A549 (cell line): ENCODE results near the gene PSMB10. TPM values are rescaled to one million over a fixed set of nuclear protein-coding genes. Genes with fewer than 3 reads are reported as not detected.

Source experiments
- ATAC-seq, 2 experiments: fragments of 200-7000 bp in 1 of 2; fragments of >200 bp in 1 of 2; cut with Nextera tagmentation in 1 of 2; cut with Tn5 transposase in 1 of 2; 3 replicates each; pipeline versions ENCODE4 v1.8.0 to v1.9.1; 2018 to 2020; ENCODE audit warnings: mild to moderate bottlenecking in 1 of 2, moderate library complexity in 1 of 2
- CTCF ChIA-PET: fragments of 300-600 bp; sonication (Branson Sonifier 250); formaldehyde crosslinking; extraction: SDS; loops from one replicate; lab custom pipeline; 2021; ENCODE audit warnings: antibody characterized with exemption, inconsistent platforms; lab: Yijun Ruan, JAX
- POLR2A ChIA-PET: fragments of 350-600 bp; formaldehyde crosslinking; extraction: SDS; loops from one replicate; lab custom pipeline; 2021; ENCODE audit warnings: antibody characterized with exemption, inconsistent platforms; lab: Yijun Ruan, JAX
- DNase-seq, 2 experiments: peaks; one replicate each; pipeline versions ENCODE4 v3.0.0 to v3.0.0-alpha.2; 2011 to 2016; ENCODE audit warnings: low read depth in 1 of 2, low spot score in 1 of 2
- FAIRE-seq: peaks from 2 replicates; lab custom pipeline; 2011; peaks lifted over from hg19 to GRCh38; lab: Jason Lieb, UNC
- H3K27ac ChIP-seq, 2 experiments: fragments of >200 bp; sonication (Bioruptor Twin); formaldehyde crosslinking; 3 replicates each; pipeline ENCODE4 v1.5.1; 2016 to 2017
- H3K4me1 ChIP-seq: fragments of >200 bp; sonication (Bioruptor Twin); formaldehyde crosslinking; 3 replicates; pipeline ENCODE4 v1.6.1; 2016
- H3K4me2 ChIP-seq: fragments of >200 bp; sonication (Bioruptor Twin); formaldehyde crosslinking; 3 replicates; pipeline ENCODE4 v1.6.1; 2016
- H3K4me3 ChIP-seq: fragments of >200 bp; sonication (Bioruptor Twin); formaldehyde crosslinking; 3 replicates; pipeline ENCODE4 v1.5.1; 2016
- H3K9me3 ChIP-seq: fragments of >200 bp; sonication (Bioruptor Twin); formaldehyde crosslinking; 3 replicates; pipeline ENCODE4 v1.6.1; 2016
- BHLHE40 ChIP-seq: IDR thresholded peaks from 2 replicates; pipeline ENCODE4 v1.6.1; 2012; ENCODE audit warnings: low read depth, low read length, inconsistent platforms
- CBX2 ChIP-seq: fragments of 200-600 bp; sonication (generic); IDR thresholded peaks from 2 replicates; pipeline ENCODE4 v1.6.1; 2016; ENCODE audit warnings: low read depth, mild to moderate bottlenecking, borderline replicate concordance
- CEBPB ChIP-seq, 2 experiments: fragments of >200 bp in 1 of 2; sonication (Bioruptor Twin) in 1 of 2; formaldehyde crosslinking in 1 of 2; IDR thresholded peaks; 2 replicates each; pipeline ENCODE4 v1.6.1; 2012 to 2016
- CHD2 ChIP-seq: fragments of 150-350 bp; IDR thresholded peaks from 2 replicates; pipeline ENCODE4 v1.6.1; 2014; ENCODE audit warnings: low read length; ENCODE audit not compliant: partially characterized antibody
- EP300 ChIP-seq, 2 experiments: fragments of >200 bp; sonication (Bioruptor Twin); formaldehyde crosslinking; IDR thresholded peaks; 2 replicates in 1 of 2; 3 replicates in 1 of 2; pipeline ENCODE4 v1.6.1; 2016 to 2017
- ESRRA ChIP-seq: fragments of 150-350 bp; IDR thresholded peaks from 2 replicates; pipeline ENCODE4 v1.6.1; 2014; ENCODE audit warnings: mild to moderate bottlenecking, low read length, borderline replicate concordance
- FOSB ChIP-seq: fragments of 250-450 bp; sonication (Bioruptor Pico); IDR thresholded peaks from 2 replicates; pipeline ENCODE4 v1.5.0; 2020; ENCODE audit warnings: mild to moderate bottlenecking, moderate library complexity
- FOXS1 ChIP-seq: fragments of 250-450 bp; sonication (Bioruptor Pico); IDR thresholded peaks from 2 replicates; pipeline ENCODE4 v1.5.0; 2020; ENCODE audit warnings: mild to moderate bottlenecking, moderate library complexity
- GATA3 ChIP-seq: IDR thresholded peaks from 2 replicates; pipeline ENCODE4 v1.6.1; 2012; ENCODE audit warnings: borderline replicate concordance
- HDAC2 ChIP-seq: fragments of 200-600 bp; sonication (generic); IDR thresholded peaks from 2 replicates; pipeline ENCODE4 v1.6.1; 2016
- HOXA7 ChIP-seq: fragments of 250-450 bp; sonication (Bioruptor Pico); IDR thresholded peaks from 2 replicates; pipeline ENCODE4 v1.5.0; 2020; ENCODE audit warnings: mild to moderate bottlenecking, moderate library complexity
- HOXB13 ChIP-seq: fragments of 250-450 bp; sonication (Bioruptor Pico); IDR thresholded peaks from 2 replicates; pipeline ENCODE4 v1.5.0; 2020; ENCODE audit warnings: low read depth, mild to moderate bottlenecking, moderate library complexity
- HOXB5 ChIP-seq: fragments of 250-450 bp; sonication (Bioruptor Pico); IDR thresholded peaks from 2 replicates; pipeline ENCODE4 v1.5.0; 2020; ENCODE audit warnings: mild to moderate bottlenecking, moderate library complexity
- JUNB ChIP-seq: fragments of >200 bp; sonication (Bioruptor Twin); formaldehyde crosslinking; IDR thresholded peaks from 2 replicates; pipeline ENCODE4 v1.6.1; 2016
- KDM1A ChIP-seq: fragments of 200-600 bp; sonication (generic); IDR thresholded peaks from 2 replicates; pipeline ENCODE4 v1.6.1; 2016; ENCODE audit warnings: low read depth, mild to moderate bottlenecking
- KDM5A ChIP-seq: fragments of 200-600 bp; sonication (generic); IDR thresholded peaks from 2 replicates; pipeline ENCODE4 v1.6.1; 2016; ENCODE audit warnings: antibody characterized with exemption, mild to moderate bottlenecking
- MAZ ChIP-seq: fragments of 150-350 bp; IDR thresholded peaks from 2 replicates; pipeline ENCODE4 v1.6.1; 2014; ENCODE audit warnings: antibody characterized with exemption, low read depth, low read length, borderline replicate concordance
- NFE2L2 ChIP-seq: fragments of 150-350 bp; conservative IDR thresholded peaks from 2 replicates; pipeline ENCODE4 v1.6.1; 2014; ENCODE audit warnings: low read length
- NR3C1 ChIP-seq: fragments of >200 bp; sonication (Bioruptor Twin); formaldehyde crosslinking; IDR thresholded peaks from 3 replicates; pipeline ENCODE4 v1.6.1; 2017
- PHF8 ChIP-seq: fragments of 200-600 bp; sonication (generic); IDR thresholded peaks from 2 replicates; pipeline ENCODE4 v1.6.1; 2016; ENCODE audit warnings: low read depth, mild to moderate bottlenecking, antibody characterized with exemption, moderate library complexity, borderline replicate concordance
- RAD21 ChIP-seq, 2 experiments: fragments of >200 bp in 1 of 2; sonication (Bioruptor Twin) in 1 of 2; formaldehyde crosslinking in 1 of 2; IDR thresholded peaks in 1 of 2; conservative IDR thresholded peaks in 1 of 2; 2 replicates in 1 of 2; 3 replicates in 1 of 2; pipeline ENCODE4 v1.6.1; 2012 to 2018; ENCODE audit warnings: inconsistent platforms in 1 of 2
- SREBF2 ChIP-seq: fragments of 450-650 bp; IDR thresholded peaks from 2 replicates; pipeline ENCODE4 v1.6.1; 2014; ENCODE audit warnings: mild to moderate bottlenecking, moderate library complexity
- TFCP2L1 ChIP-seq: fragments of 250-450 bp; sonication (Bioruptor Pico); IDR thresholded peaks from 2 replicates; pipeline ENCODE4 v1.5.0; 2021; ENCODE audit warnings: mild to moderate bottlenecking
- TP53 ChIP-seq: fragments of 250-450 bp; sonication (Bioruptor Pico); IDR thresholded peaks from 2 replicates; pipeline ENCODE4 v1.5.0; 2021; ENCODE audit warnings: mild to moderate bottlenecking, moderate library complexity
- WGBS: methylation state at CpG from one replicate; pipeline ENCODE4 v1.1.6; 2017; ENCODE audit errors: missing lambda C conversion rate; 5-methylcytosine and 5-hydroxymethylcytosine counted together
- polyA plus RNA-seq, 4 experiments: library from polyadenylated mRNA; depleted of rRNA in 3 of 4; stranded (reverse); fragments of >200 nt; fragmentation: RNase III in 1 of 4; extraction: RNeasy Plus Mini Kit Qiagen cat#74134 plus additional on column Dnase treatment in 1 of 4; gene quantifications; 2 replicates in 3 of 4; 3 replicates in 1 of 4; pipeline ENCODE4 v1.2.3, GENCODE V29; 2011 to 2017
- TF ChIP-seq, protein P1 (sequence below): IDR thresholded peaks from 2 replicates; pipeline ENCODE4 v1.6.1; 2012; ENCODE audit warnings: low read depth, borderline replicate concordance
- TF ChIP-seq, protein P2 (sequence below): fragments of 200-600 bp; sonication (generic); IDR thresholded peaks from 2 replicates; pipeline ENCODE4 v1.6.1; 2016; ENCODE audit warnings: antibody characterized with exemption, mild to moderate bottlenecking, moderate library complexity
- TF ChIP-seq, protein P3 (sequence below): fragments of >200 bp; sonication (Bioruptor Twin); formaldehyde crosslinking; IDR thresholded peaks from 3 replicates; pipeline ENCODE4 v1.5.1; 2016
- TF ChIP-seq, protein P4 (sequence below): IDR thresholded peaks from 2 replicates; pipeline ENCODE4 v1.6.1; 2012
- TF ChIP-seq, protein P5 (sequence below): fragments of 450-650 bp; IDR thresholded peaks from 2 replicates; pipeline ENCODE4 v1.6.1; 2014; ENCODE audit warnings: antibody characterized with exemption

The PSMB10 gene
- polyA plus RNA-seq, 2 of the 4 experiments (the other 2 are of a cell fraction): 11.3 to 52.4 TPM

DNA sequence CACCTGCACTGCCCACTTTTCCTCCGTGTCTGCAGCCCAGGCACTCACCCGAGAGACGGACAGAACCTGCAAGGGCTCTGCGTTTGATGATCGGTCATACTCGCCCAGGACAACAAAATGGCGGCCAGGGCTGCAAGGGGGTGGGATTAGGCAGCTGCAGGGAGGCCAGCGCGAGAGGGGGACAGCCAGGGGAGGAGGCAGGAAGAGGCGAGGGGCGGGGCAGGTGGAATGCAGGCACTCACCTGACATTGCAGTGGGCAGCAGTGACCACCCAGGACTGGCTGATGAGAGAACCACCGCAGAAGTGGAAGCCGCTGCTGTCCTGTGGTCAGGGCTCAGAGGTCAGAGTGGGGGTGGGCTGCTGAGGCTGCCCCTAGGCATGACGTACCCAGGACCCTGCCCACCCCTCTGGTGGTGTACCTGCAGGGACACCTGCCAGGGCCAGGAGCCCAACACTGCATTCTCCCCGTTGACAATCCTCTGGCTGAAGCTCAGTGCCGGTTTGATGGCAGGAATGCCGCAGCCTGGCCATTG, 5.9 kb downstream of the PSMB10 start:
- no peak for DNase-seq
- Histone ChIP-seq H3K9me3 (no peaks in the 10 kb centered on the region), H3K4me2 (no peak overlapping the region), H3K4me1 (peaks cover 9% of the 10 kb centered on the region; the same call in 1 of the 3 replicates), H3K4me3 (no peak overlapping the region), H3K27ac (no peak overlapping the region)
- POLR2A ChIA-PET: no interaction called here
- TF ChIP-seq CEBPB (IDR thresholded peaks at IDR 0.05) (no peak), NFE2L2 (no peak), KDM1A (no peak), HDAC2 (no peak), MAZ (no peak), NR3C1 (no peak), HOXA7 (no peak), FOXS1 (CRISPR knock-in tag) (no peak), HOXB13 (CRISPR knock-in tag) (no peak), EP300 (IDR thresholded peaks at IDR 0.05) (no peak), BHLHE40 (no peak), KDM5A (no peak), JUNB (no peak), GATA3 (no peak), ESRRA (no peak), CHD2 (no peak), TP53 (CRISPR knock-in tag) (no peak), CBX2 (no peak)
- TF ChIP-seq, protein P1, sequence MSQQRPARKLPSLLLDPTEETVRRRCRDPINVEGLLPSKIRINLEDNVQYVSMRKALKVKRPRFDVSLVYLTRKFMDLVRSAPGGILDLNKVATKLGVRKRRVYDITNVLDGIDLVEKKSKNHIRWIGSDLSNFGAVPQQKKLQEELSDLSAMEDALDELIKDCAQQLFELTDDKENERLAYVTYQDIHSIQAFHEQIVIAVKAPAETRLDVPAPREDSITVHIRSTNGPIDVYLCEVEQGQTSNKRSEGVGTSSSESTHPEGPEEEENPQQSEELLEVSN: no peak
- TF ChIP-seq, protein P2, sequence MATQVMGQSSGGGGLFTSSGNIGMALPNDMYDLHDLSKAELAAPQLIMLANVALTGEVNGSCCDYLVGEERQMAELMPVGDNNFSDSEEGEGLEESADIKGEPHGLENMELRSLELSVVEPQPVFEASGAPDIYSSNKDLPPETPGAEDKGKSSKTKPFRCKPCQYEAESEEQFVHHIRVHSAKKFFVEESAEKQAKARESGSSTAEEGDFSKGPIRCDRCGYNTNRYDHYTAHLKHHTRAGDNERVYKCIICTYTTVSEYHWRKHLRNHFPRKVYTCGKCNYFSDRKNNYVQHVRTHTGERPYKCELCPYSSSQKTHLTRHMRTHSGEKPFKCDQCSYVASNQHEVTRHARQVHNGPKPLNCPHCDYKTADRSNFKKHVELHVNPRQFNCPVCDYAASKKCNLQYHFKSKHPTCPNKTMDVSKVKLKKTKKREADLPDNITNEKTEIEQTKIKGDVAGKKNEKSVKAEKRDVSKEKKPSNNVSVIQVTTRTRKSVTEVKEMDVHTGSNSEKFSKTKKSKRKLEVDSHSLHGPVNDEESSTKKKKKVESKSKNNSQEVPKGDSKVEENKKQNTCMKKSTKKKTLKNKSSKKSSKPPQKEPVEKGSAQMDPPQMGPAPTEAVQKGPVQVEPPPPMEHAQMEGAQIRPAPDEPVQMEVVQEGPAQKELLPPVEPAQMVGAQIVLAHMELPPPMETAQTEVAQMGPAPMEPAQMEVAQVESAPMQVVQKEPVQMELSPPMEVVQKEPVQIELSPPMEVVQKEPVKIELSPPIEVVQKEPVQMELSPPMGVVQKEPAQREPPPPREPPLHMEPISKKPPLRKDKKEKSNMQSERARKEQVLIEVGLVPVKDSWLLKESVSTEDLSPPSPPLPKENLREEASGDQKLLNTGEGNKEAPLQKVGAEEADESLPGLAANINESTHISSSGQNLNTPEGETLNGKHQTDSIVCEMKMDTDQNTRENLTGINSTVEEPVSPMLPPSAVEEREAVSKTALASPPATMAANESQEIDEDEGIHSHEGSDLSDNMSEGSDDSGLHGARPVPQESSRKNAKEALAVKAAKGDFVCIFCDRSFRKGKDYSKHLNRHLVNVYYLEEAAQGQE: no peak
- FAIRE-seq: no peak
- no peak for ATAC-seq
- WGBS: 84% methylated on average over 8 of the region's 17 CpGs
- CTCF ChIA-PET: interaction anchor here (0.9 to 22.2 kb wide), 9 partner anchors 11 to 449 kb away, joined by 3 to 370 read pairs (median 4); partner anchors contain the start of genes EDC4 and NRN1L

DNA sequence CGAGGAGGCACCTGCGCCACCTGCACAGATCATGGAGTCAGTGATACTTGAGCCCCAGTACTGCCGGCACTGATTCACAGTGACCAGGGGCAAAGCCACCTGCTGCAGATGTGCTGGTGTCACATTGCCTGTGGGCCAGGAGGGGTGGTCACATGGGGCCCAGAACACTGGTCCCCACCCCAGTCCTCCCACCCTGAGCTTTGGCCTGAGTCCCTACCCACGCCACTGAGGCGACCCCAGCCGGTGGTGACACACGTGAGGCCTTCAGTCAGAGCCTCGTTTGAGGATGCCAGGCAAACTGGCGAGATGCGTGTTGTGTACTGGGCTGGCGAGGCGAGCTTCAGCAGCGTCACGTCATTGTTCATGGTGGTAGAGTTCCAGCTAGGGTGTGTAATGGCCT, 6.5 kb downstream of the PSMB10 start:
- Histone ChIP-seq H3K4me1 (peaks cover 9% of the 10 kb centered on the region; the same call in 1 of the 3 replicates), H3K9me3 (no peaks in the 10 kb centered on the region), H3K4me3 (no peak overlapping the region), H3K4me2 (no peak overlapping the region), H3K27ac (no peak overlapping the region)
- WGBS: 91% methylated on average over 13 of the region's 14 CpGs
- TF ChIP-seq SREBF2 (no peak), TP53 (CRISPR knock-in tag) (no peak), HOXB5 (CRISPR knock-in tag) (no peak), NR3C1 (no peak), TFCP2L1 (CRISPR knock-in tag) (no peak), FOSB (no peak), HOXB13 (CRISPR knock-in tag) (no peak), PHF8 (no peak), MAZ (no peak), RAD21 (conservative IDR thresholded peaks at IDR 0.05 in 1 of 2, IDR thresholded peaks at IDR 0.05 in 1 of 2) (no peak)
- TF ChIP-seq, protein P3, sequence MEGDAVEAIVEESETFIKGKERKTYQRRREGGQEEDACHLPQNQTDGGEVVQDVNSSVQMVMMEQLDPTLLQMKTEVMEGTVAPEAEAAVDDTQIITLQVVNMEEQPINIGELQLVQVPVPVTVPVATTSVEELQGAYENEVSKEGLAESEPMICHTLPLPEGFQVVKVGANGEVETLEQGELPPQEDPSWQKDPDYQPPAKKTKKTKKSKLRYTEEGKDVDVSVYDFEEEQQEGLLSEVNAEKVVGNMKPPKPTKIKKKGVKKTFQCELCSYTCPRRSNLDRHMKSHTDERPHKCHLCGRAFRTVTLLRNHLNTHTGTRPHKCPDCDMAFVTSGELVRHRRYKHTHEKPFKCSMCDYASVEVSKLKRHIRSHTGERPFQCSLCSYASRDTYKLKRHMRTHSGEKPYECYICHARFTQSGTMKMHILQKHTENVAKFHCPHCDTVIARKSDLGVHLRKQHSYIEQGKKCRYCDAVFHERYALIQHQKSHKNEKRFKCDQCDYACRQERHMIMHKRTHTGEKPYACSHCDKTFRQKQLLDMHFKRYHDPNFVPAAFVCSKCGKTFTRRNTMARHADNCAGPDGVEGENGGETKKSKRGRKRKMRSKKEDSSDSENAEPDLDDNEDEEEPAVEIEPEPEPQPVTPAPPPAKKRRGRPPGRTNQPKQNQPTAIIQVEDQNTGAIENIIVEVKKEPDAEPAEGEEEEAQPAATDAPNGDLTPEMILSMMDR: no peak
- TF ChIP-seq, protein P4, sequence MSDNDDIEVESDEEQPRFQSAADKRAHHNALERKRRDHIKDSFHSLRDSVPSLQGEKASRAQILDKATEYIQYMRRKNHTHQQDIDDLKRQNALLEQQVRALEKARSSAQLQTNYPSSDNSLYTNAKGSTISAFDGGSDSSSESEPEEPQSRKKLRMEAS: no peak
- TF ChIP-seq, protein P5, sequence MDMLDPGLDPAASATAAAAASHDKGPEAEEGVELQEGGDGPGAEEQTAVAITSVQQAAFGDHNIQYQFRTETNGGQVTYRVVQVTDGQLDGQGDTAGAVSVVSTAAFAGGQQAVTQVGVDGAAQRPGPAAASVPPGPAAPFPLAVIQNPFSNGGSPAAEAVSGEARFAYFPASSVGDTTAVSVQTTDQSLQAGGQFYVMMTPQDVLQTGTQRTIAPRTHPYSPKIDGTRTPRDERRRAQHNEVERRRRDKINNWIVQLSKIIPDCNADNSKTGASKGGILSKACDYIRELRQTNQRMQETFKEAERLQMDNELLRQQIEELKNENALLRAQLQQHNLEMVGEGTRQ: no peak
- DNase-seq (no peak), ATAC-seq (no peak), FAIRE-seq (no peak)
- ChIA-PET CTCF (interaction anchor here (1.0 to 22.2 kb wide), 6 partner anchors 11 to 258 kb away, joined by 3 to 370 read pairs (median 8); partner anchors contain the start of genes EDC4 and NRN1L), POLR2A (no interaction called here)
